Spleen (tissue), 11 donors: ENCODE results near the gene FAM107B. TPM values are rescaled to one million over a fixed set of nuclear protein-coding genes. Genes with fewer than 3 reads are reported as not detected.

ENCODE experiments used
- DNase-seq: peaks from one replicate; pipeline ENCODE4 v3.0.0-alpha.2; 2020
- H3K27ac ChIP-seq, 8 donors: fragments of 200-600 bp; sonication (generic) in 7 of 8; 1 replicate in 4 of 8; 2 replicates in 4 of 8; pipeline versions ENCODE4 v1.5.0 to v1.8.0; 2016 to 2021; ENCODE audit warnings: inconsistent platforms in 4 of 8, mild to moderate bottlenecking in 4 of 8, moderate library complexity in 1 of 8
- H3K27me3 ChIP-seq, 7 donors: fragments of 200-600 bp; sonication (generic) in 6 of 7; replicated peaks in 1 of 7; 1 replicate in 4 of 7; 2 replicates in 3 of 7; pipeline versions ENCODE4 v1.5.0 to v1.8.0; 2016 to 2021; ENCODE audit warnings: inconsistent platforms in 3 of 7, mild to moderate bottlenecking in 1 of 7
- H3K36me3 ChIP-seq, 6 donors: fragments of 200-600 bp; sonication (generic) in 5 of 6; 1 replicate in 4 of 6; 2 replicates in 2 of 6; pipeline versions ENCODE4 v1.5.0 to v1.8.0; 2016 to 2021; ENCODE audit warnings: inconsistent platforms in 2 of 6
- H3K4me1 ChIP-seq, 6 donors: fragments of 200-600 bp; sonication (generic) in 5 of 6; 1 replicate in 3 of 6; 2 replicates in 3 of 6; pipeline versions ENCODE4 v1.5.0 to v1.8.0; 2016 to 2021; ENCODE audit warnings: inconsistent platforms in 3 of 6
- H3K4me3 ChIP-seq, 8 donors: fragments of 200-600 bp; sonication (generic) in 7 of 8; 1 replicate in 4 of 8; 2 replicates in 4 of 8; pipeline versions ENCODE4 v1.5.0 to v1.8.0; 2016 to 2021; ENCODE audit warnings: inconsistent platforms in 4 of 8, mild to moderate bottlenecking in 4 of 8, moderate library complexity in 2 of 8
- H3K9me3 ChIP-seq, 8 donors: fragments of 200-600 bp; sonication (generic) in 7 of 8; 1 replicate in 4 of 8; 2 replicates in 4 of 8; pipeline versions ENCODE4 v1.5.0 to v1.8.0; 2016 to 2021; ENCODE audit warnings: inconsistent platforms in 4 of 8
- CTCF ChIP-seq, 11 experiments: fragments of 200-600 bp in 7 of 11; fragments of 450-650 bp in 4 of 11; sonication (generic) in 4 of 11; IDR thresholded peaks in 8 of 11; conservative IDR thresholded peaks in 3 of 11; 1 replicate in 7 of 11; 2 replicates in 4 of 11; pipeline versions ENCODE4 v1.4.0 to v1.8.0; 2016 to 2021; ENCODE audit warnings: antibody characterized with exemption in 11 of 11, inconsistent platforms in 4 of 11, mild to moderate bottlenecking in 1 of 11
- POLR2A ChIP-seq, 3 donors: fragments of 450-650 bp; IDR thresholded peaks; one replicate each; pipeline ENCODE4 v1.5.1; 2017; ENCODE audit warnings: antibody characterized with exemption in 3 of 3, mild to moderate bottlenecking in 1 of 3
- POLR2AphosphoS5 ChIP-seq, 3 donors: sonication (generic); formaldehyde crosslinking; IDR thresholded peaks; one replicate each; pipeline ENCODE4 v1.5.1; 2017; ENCODE audit warnings: antibody characterized with exemption in 3 of 3
- WGBS, 5 donors: extraction: QIAGEN DNeasy Blood & Tissue Kit in 3 of 5; methylation state at CpG; one replicate each; pipeline versions ENCODE4 v1.1.5 to v1.1.7; 2013 to 2018; 5-methylcytosine and 5-hydroxymethylcytosine counted together
- intact Hi-C: fragments of 100-400 bp; cut with DNase I; formaldehyde crosslinking; loops from one replicate; pipeline ENCODE4 v1.15.0; 2023; ENCODE audit warnings: low total_unique reads
- polyA plus RNA-seq, 3 donors: library from polyadenylated mRNA; stranded (reverse); fragments of 200-250 nt; gene quantifications; one replicate each; pipeline ENCODE4 v1.2.1, GENCODE V29; 2013
- total RNA-seq, 7 donors: library from RNA; depleted of rRNA in 3 of 7; stranded (reverse); fragments of >200 nt in 3 of 7; fragmentation: NEBNext Ultra II Directional in 4 of 7; extraction: Animal tissue kit (Norgen Biotek cat#: 25700) in 4 of 7; gene quantifications; one replicate each; pipeline versions ENCODE4 v1.1.0 to v1.2.1, GENCODE V29; 2016 to 2021
- donor health status: healthy with polysubstance abuse.
- donor health status: DM: no; HTN: no; CAD: no; lungs with moderate emphysema.
- donor health status: DM: no; HTN: no; CAD: no.
- donor health status: Bipolar disorder and iron deficiency.
- donor health status: healthy.
- donor health status: DM: no; HTN: no; CAD: no.
- donor health status: DM: yes; HTN: yes; CAD: no.

Gene FAM107B
- total and polyA plus RNA-seq, 10 donors, result 40.1 to 115 (median 75.5) TPM

DNA sequence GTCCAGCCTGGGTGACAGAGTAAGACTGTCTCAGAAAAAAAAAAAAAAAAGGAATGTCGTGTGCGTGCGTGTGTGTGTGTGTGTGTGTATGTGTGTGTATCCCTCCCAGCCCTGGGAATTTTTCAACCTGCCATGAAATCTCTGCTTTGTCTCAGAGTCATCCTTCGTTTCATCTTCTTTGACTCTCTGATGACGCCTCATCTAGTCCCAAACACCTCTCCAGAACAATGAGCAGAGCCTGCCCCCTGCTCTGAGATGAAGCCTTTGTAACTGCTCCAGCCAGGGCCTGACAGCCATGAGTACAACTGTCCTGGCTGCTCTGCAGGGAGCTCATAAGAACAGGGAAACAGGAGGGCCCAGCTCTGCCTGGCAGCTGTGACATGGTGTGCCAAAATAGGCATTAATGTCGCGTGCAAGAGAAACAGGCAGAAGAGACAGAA, 149.5 kb downstream of the FAM107B start:
- intact Hi-C loops, result no loop called here
- Histone ChIP-seq H3K4me3 (no peak overlapping the region), H3K4me1 (peaks cover 0 to 28% (median 2%) of the 10 kb centered on the region in 6 donors), H3K27me3 (no peaks in the 10 kb centered on the region), H3K27ac (no peak overlapping the region), H3K9me3 (no peaks in the 10 kb centered on the region), H3K36me3 (no peaks in the 10 kb centered on the region)
- WGBS, 5 donors, result 74 to 93% (median 80%) methylated on average over 6 to 7 of the region's 7 CpGs
- TF ChIP-seq POLR2AphosphoS5 (IDR thresholded peaks at IDR 0.05), result no peak
- TF ChIP-seq CTCF (IDR thresholded peaks at IDR 0.05 in 8 of 11, conservative IDR thresholded peaks at IDR 0.05 in 3 of 11), result no peak
- TF ChIP-seq POLR2A (IDR thresholded peaks at IDR 0.05), result no peak
- DNase-seq, result no peak

DNA sequence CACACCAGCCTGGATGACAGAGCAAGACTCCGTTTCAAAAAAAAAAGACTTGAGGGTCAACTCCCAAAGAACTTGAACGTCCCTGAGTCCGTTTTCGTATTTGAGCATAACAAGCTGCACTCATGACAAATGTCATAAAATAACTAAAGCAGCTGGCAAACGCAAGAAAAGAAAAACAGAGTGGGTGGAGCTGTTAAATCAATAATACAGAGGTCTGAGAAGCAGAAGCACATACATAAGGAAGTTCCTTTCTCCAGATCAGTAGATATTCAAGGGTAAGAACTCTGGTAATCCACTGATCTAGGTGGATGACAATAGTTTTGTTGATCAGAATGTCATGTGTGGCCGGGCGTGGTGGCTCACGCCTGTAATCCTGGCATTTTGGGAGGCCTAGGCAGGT, 150.1 kb downstream of the FAM107B start:
- H3K36me3 ChIP-seq, result no peaks in the 10 kb centered on the region
- intact Hi-C loops, result no loop called here
- no peak overlapping the region for H3K4me3 ChIP-seq
- no peaks in the 10 kb centered on the region for H3K9me3 ChIP-seq
- no peak for TF ChIP-seq CTCF (IDR thresholded peaks at IDR 0.05 in 8 of 11, conservative IDR thresholded peaks at IDR 0.05 in 3 of 11)
- no peak for TF ChIP-seq POLR2AphosphoS5 (IDR thresholded peaks at IDR 0.05)
- TF ChIP-seq POLR2A (IDR thresholded peaks at IDR 0.05), result no peak
- H3K27me3 ChIP-seq, result no peaks in the 10 kb centered on the region
- peaks cover 0 to 22% (median 0%) of the 10 kb centered on the region in 6 donors for H3K4me1 ChIP-seq
- WGBS, 5 donors, result 85 to 92% (median 89%) methylated on average over 8 of the region's 8 CpGs
- no peak overlapping the region for H3K27ac ChIP-seq
- DNase-seq, result no peak

DNA sequence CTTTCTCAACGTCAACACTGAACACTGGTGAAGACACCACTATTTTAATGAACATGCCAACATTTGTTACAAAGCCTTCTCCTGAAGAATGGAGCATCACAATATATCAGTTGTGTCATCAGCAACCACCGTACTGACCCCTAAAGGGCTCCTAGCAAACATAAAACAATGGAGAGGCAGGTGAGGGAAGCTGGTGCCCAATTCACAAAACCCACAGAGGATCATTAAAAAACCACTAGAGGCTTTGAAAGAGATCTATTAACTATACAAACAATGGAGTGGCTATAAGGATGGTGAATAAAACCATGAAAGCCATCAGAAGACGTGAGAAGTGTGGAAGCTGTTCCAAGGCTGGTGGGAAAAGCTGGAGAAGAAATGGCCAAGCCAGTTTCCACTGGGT, 150.8 kb downstream of the FAM107B start:
- peaks cover 0 to 20% (median 0%) of the 10 kb centered on the region in 6 donors for H3K4me1 ChIP-seq
- intact Hi-C loops, result no loop called here
- 79 to 98% (median 94%) methylated on average over 3 of the region's 3 CpGs for WGBS, 5 donors
- H3K9me3 ChIP-seq, result no peaks in the 10 kb centered on the region
- no peak overlapping the region for H3K4me3 ChIP-seq
- H3K27me3 ChIP-seq, result no peaks in the 10 kb centered on the region
- DNase-seq, result no peak
- TF ChIP-seq POLR2A (IDR thresholded peaks at IDR 0.05), result no peak
- no peak for TF ChIP-seq POLR2AphosphoS5 (IDR thresholded peaks at IDR 0.05)
- no peak for TF ChIP-seq CTCF (IDR thresholded peaks at IDR 0.05 in 8 of 11, conservative IDR thresholded peaks at IDR 0.05 in 3 of 11)
- no peaks in the 10 kb centered on the region for H3K36me3 ChIP-seq
- no peak overlapping the region for H3K27ac ChIP-seq

GRCh38 chr10:14621037-14621436, 153.7 kb downstream of the FAM107B start:
- Histone ChIP-seq H3K27ac (no peak overlapping the region), H3K4me1 (peaks cover 10 to 46% (median 17%) of the 10 kb centered on the region in 6 donors)
- no peak for DNase-seq

More at GRCh38 chr10:14621037-14621436, 153.7 kb downstream of the FAM107B start:
- H3K9me3 ChIP-seq, result no peaks in the 10 kb centered on the region
- TF ChIP-seq CTCF (IDR thresholded peaks at IDR 0.05 in 8 of 11, conservative IDR thresholded peaks at IDR 0.05 in 3 of 11) (no peak), POLR2AphosphoS5 (IDR thresholded peaks at IDR 0.05) (no peak), POLR2A (IDR thresholded peaks at IDR 0.05) (no peak)
- no peaks in the 10 kb centered on the region for H3K27me3 ChIP-seq
- no peaks in the 10 kb centered on the region for H3K36me3 ChIP-seq
- H3K4me3 ChIP-seq, result no peak overlapping the region
- intact Hi-C loops, result no loop called here
- 73 to 89% (median 78%) methylated on average over 1 of the region's 1 CpG for WGBS, 5 donors
